ENCODE results near the gene VASH1.

- TF ChIP-seq CTCF (tag by site-specific recombination; IDR thresholded peaks at IDR 0.05): no peak
- TF ChIP-seq ZNF274 (IDR thresholded peaks at IDR 0.05; ENCODE audit: low read length): no peak
- no peak for TF ChIP-seq ZNF274 (tag by site-specific recombination; IDR thresholded peaks at IDR 0.05; ENCODE audit: borderline replicate concordance)
- TF ChIP-seq ZNF16 (tag by site-specific recombination; IDR thresholded peaks at IDR 0.05; ENCODE audit: low read depth): no peak
- no peak for TF ChIP-seq REST (tag by site-specific recombination; IDR thresholded peaks at IDR 0.05)
- no peak for TF ChIP-seq ZBTB7A (tag by site-specific recombination; IDR thresholded peaks at IDR 0.05; ENCODE audit: low read depth)
- no peak for TF ChIP-seq ZNF585B (tag by site-specific recombination; IDR thresholded peaks at IDR 0.05)
- no peak for TF ChIP-seq ZNF10 (tag by site-specific recombination; IDR thresholded peaks at IDR 0.05)
- TF ChIP-seq MEIS1 (CRISPR knock-in tag; IDR thresholded peaks at IDR 0.05; ENCODE audit: borderline replicate concordance): no peak
- TF ChIP-seq ZNF514 (tag by site-specific recombination; IDR thresholded peaks at IDR 0.05): no peak
Observed at GRCh38 chr14:76780875-76781647, 19.8 kb downstream of the VASH1 start.
